Measurements from ENCODE around the gene EHBP1L1. TPM values are rescaled to one million over a fixed set of nuclear protein-coding genes. Genes with fewer than 3 reads are reported as not detected.

Gene EHBP1L1
- 100 to 1,000 TPM; 190 to 223 TPM for total RNA-seq
- long read RNA-seq, donor 1, full-length matches to known transcripts: 3 of 51 reads
- long read RNA-seq, donor 1, partial matches to known transcripts: 25 of 51 reads
- long read RNA-seq, donor 1, other reads (novel, unspliced or antisense): 23 of 51 reads
- long read RNA-seq, donor 2, partial matches to known transcripts: 5 of 10 reads
- long read RNA-seq, donor 2, other reads (novel, unspliced or antisense): 5 of 10 reads

DNA sequence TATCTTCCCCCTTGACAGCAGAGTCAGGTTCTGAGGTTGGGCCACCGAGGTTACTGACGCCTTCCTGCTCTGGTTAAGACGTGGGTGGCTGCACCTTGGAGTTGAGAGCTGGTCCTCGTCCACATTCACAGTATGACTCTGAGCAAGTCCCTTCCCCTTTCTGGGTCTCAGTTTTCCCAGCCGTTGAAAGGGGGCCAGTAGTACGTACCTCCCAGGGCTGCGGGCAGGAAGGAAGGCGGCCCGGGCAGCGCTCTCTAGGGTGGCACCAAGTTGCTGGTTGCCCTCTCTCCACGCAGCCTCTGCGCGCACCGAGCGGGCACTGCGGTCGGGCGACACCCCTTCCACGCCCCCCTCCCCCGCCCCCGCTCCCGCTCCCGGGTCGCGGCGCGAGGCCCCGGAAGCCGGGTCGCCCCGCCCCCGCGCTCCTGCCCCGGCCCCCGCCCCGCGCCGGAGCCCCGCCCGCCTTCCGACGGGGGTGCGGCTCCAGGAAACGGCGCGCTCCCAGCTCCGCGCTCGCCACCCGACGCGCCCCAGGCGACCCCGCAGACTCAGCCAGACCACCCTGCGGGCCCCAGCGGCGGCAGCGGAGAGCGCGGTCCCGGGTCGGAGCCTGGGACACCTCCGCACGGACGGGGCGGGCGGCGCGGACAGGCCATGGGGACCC is at the start of gene EHBP1L1:
TSS of gene EHBP1L1 (plus strand) at position 486 of the 664 bp plus-strand sequence. CDS start 250 bp downstream, outside the sequence.
- intact Hi-C loops (cut with DNase I): loop anchor here in 1 of 2 donors (5.0 kb wide), 1 partner anchor 37 kb away; the partner anchor contains the start of gene MAP3K11
- DNase-seq (ENCODE audit: low spot score): peak; percentile 89

GRCh38 chr11:65526744-65527143 is 49.1 kb upstream of the EHBP1L1 start:
- peak; percentile 69 for DNase-seq (ENCODE audit: low spot score)

DNA sequence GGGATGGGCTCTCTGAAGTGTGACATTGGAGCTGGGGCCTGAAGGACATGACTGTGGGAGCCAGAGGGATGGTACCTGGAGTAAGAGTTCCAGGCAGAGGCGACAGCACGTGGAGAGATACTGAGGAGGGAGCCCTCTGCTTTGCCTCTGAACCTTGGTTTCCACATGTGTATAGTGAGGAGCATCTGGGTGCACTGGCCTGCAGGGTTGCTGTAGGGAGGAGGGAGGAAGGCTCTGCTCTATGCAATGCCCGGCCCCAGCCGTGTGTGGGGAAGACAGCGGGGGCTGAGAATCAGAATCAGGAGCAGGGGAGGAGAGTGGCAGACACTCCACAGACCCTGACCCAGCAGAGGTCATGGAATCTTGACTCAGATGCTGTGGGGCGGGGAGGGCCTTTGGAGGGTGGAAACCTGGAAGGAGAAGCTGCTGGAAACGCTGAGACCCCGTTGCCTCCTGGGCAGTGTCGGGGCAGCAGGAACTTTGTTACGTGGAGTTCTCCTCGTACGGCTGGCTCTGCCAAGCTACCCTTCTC is 47.0 kb upstream of the EHBP1L1 start:
- intact Hi-C loops (cut with DNase I): no loop called here
- peak; percentile 68 for DNase-seq (ENCODE audit: low spot score)

More at GRCh38 chr11:65526744-65527143, 49.1 kb upstream of the EHBP1L1 start:
- intact Hi-C loops (cut with DNase I): no loop called here

DNA sequence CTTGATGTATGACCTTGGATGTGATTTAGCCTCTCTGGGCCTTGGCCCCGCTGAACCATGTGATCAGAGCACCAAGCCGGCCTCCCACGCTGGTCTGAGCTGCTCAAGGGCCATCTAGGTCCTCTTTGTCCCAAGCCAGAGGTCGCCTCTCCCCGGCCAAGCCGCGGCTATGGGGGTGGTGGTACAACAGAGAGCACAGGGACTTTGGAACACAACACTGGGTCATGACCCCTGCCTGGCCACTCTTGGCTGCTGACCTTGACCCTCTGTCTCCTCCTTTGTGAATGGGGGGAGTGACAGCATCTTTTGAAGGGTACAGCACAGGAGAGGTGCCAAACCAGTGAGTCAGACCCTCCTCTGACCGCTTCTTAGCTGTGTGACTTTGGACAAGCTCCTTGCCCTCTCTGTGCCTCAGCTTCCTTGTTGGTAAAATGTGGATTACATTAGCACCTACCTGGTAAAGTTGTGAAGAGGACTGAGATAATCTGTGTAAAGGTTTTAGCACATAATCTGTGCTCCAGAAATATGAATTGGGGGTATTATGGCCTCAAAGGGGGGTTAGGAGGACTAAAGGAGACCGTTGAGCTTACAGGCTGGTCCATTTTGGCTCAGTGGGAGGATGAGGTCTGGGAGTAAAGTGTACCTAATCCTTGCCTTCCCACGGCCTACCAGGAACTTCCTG is 46.2 kb upstream of the EHBP1L1 start:
- intact Hi-C loops (cut with DNase I): no loop called here
- DNase-seq (ENCODE audit: low spot score): no peak

- intact Hi-C loops (cut with DNase I): no loop called here
These were observed 45.7 kb upstream of the EHBP1L1 start for GRCh38 chr11:65530157-65530496.

GRCh38 chr11:65532388-65533064 is 43.3 kb upstream of the EHBP1L1 start:
- intact Hi-C loops (cut with DNase I): no loop called here
- no peak for DNase-seq (ENCODE audit: low spot score)

More at GRCh38 chr11:65530157-65530496, 45.7 kb upstream of the EHBP1L1 start:
- no peak for DNase-seq (ENCODE audit: low spot score)

GRCh38 chr11:65535102-65535501 is 40.8 kb upstream of the EHBP1L1 start:
- DNase-seq (ENCODE audit: low spot score): no peak
- intact Hi-C loops (cut with DNase I): no loop called here

GRCh38 chr11:65536412-65537295 is 39.2 kb upstream of the EHBP1L1 start:
- DNase-seq (ENCODE audit: low spot score): no peak
- intact Hi-C loops (cut with DNase I): no loop called here

GRCh38 chr11:65537296-65537597 is 38.6 kb upstream of the EHBP1L1 start:
- DNase-seq (ENCODE audit: low spot score): no peak

GRCh38 chr11:65537620-65538231 is 38.1 kb upstream of the EHBP1L1 start:
- intact Hi-C loops (cut with DNase I): no loop called here
- DNase-seq (ENCODE audit: low spot score): no peak

More at GRCh38 chr11:65537296-65537597, 38.6 kb upstream of the EHBP1L1 start:
- intact Hi-C loops (cut with DNase I): no loop called here

DNA sequence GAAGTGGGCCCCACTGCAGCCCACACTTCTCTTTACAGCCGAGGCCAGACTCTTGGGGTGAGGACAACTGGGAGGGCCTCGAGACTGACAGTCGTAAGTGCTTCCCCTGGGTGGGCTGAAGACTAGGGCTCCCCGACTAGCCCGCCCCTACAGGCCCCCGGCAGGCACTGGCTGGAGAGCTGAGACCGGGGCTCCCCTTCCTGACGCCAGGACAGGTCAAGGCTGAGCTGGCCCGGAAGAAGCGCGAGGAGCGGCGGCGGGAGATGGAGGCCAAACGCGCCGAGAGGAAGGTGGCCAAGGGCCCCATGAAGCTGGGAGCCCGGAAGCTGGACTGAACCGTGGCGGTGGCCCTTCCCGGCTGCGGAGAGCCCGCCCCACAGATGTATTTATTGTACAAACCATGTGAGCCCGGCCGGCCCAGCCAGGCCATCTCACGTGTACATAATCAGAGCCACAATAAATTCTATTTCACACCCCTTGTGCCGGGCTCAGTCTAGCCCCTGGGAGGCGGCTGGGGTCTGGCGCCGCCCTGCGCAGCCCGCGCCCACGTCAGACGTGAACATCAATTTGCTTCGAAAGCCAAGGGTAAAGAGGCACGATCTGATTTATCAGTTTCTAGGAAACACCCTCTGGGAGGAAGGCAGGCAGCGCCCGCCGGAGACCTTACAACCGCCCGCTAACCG is 37.5 kb upstream of the EHBP1L1 start:
- peak; percentile 82 for DNase-seq (ENCODE audit: low spot score)
- intact Hi-C loops (cut with DNase I): no loop called here

DNA sequence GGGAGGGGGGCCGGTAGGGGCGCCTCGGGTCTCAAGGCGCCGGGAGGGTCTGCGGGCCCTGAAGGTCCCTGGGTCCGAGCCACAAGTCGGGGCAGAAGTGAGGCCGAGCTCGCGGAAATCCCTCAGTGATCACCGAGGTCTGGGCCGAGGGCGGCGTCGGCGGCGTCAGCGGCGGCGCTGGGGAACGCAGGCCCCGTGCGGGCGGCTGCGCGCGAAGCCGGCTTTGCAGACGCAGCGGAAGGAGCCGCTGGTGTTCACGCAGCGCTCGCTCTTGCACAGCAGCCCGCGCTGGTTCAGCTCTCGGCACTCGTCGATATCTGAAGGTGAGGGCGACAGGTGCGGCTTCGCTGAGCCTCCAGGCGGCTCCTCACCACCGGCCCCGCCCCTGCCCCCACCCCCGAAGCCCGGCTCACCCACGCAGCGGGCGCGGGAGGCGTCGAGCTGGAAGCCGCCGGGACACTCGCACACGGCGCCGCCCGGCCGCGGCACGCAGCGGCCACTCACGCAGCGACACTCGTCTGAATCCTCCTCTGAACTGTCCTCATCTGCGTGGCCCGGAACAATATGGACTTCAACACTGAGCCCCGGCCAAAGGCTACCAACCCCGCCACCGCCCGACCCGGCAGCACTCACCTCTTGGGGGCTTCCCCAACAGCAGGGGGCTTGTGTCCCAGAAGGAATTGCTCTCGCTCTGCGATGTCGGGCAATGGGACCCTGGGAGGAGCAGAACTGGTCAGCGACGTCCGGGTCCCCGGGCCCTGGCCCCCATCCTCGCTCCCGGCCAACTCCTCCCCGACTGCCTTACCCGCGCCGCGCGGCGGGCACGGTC is 36.7 kb upstream of the EHBP1L1 start:
- no peak for DNase-seq (ENCODE audit: low spot score)
- intact Hi-C loops (cut with DNase I): no loop called here

GRCh38 chr11:65539744-65540289 is 36.0 kb upstream of the EHBP1L1 start:
- DNase-seq (ENCODE audit: low spot score): no peak
- intact Hi-C loops (cut with DNase I): loop anchor here in 1 of 2 donors (5.0 kb wide), 1 partner anchor 47 kb away; no protein-coding TSS in a partner anchor

DNA sequence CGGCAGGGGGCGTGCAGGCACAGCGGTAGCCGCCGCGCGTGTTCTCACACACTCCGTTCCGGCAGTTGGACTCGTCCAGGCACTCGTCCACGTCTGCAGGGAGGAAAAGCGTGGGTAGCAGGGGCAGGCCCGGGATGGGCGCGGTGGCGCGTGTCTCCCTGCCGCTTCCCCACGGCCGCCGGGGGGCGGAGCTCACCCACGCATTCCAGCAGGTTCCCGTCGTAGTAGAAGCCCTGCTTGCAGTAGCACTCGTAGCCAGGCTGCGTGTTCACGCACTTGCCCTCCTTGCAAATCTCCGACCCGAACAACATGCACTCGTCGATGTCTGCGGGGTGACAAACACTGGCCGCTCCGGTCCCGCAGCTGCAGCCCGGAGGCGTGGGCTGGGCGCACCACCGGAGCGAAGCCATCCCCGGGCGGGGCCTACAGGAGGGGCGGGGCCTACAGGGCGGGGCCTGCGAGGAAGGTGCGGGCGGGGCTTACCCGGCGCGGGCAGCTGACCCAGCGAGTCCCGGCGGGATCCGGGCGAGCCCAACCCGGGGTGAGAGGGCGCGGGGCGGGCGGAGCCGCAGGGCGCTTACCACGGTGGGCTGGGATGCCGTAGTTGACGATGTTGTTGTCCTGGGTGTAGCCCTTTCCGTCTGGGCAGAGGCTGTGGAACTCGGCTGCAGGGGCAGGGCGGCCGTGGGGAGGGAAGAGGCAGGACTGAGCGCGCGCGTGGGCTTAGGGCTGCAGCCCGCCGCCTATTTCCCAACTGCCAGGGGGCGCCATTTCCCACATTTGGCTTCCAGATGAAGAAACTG is 35.4 kb upstream of the EHBP1L1 start:
- intact Hi-C loops (cut with DNase I): loop anchor here in 1 of 2 donors (5.0 kb wide), 1 partner anchor 47 kb away; no protein-coding TSS in a partner anchor

DNA sequence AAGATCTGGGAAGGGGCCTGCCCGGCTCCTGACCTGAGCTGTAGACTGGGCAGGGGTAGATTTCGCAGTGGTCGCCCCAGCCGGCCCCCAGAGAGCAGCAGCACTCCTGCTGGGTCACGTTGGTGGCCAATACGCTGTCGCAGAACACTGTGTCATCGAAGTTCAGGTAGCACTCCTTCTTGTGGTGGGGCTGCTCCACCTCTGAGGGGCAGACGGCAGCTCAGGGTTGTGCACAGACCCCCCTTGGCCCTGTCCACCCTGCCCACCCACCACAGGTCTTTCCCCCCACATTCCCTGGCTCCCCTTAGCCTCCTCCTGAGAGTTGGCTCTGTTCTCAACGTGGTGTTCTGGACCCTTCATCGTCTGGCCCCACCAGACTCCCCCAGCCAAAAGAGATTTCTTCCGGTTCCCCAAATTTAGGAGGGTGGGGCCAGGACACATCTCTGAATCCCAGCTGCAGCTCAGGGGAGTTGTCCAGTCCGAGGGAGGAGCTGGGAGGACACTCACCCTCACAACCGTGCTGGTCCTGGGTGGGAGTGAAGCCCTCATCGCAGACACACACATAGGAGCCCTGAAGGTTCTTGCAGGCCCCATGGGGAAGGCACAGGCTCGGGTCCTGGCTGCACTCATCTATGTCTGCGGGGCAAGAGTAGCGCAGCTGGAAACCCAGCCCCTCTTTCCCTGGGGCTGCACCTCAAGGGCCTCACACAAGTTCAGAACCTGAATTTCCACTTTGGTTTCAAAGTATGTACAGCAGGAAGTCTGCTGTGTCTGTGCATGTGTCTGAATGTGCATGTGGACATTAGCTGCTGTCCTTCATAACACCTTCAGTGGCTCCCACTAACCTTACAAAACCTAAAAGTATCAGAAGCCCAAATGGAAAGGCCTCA is 34.5 kb upstream of the EHBP1L1 start:
- no peak for DNase-seq (ENCODE audit: low spot score)
- intact Hi-C loops (cut with DNase I): loop anchor here in 1 of 2 donors (5.0 kb wide), 1 partner anchor 46 kb away; no protein-coding TSS in a partner anchor

More for the DNA sequence above, 35.4 kb upstream of the EHBP1L1 start:
- peak; percentile 97 for DNase-seq (ENCODE audit: low spot score)
